Measurements from ENCODE around the gene NOPCHAP1. TPM values are rescaled to one million over a fixed set of nuclear protein-coding genes. Genes with fewer than 3 reads are reported as not detected.

NOPCHAP1 gene
- total and polyA plus RNA-seq, 10 of the 15 experiments (the other 5 are each of a cell fraction or from before 2014, with no cell fraction given), result 28.0 to 115 (median 40.9) TPM

- Histone ChIP-seq H3K4me1 (ENCODE audit: control insufficient read depth, insufficient read depth, low read length) (no peaks in the 10 kb centered on the region), H3K9me3 (replicated peaks; ENCODE audit: control insufficient read depth, insufficient read depth, low read length) (peaks cover 2% of the 10 kb centered on the region; the same call in 1 of the 3 replicates), H4K20me1 (ENCODE audit: control insufficient read depth, insufficient read depth) (no peaks in the 10 kb centered on the region), H3K79me2 (ENCODE audit: control insufficient read depth, insufficient read depth, low read length) (no peaks in the 10 kb centered on the region), H3K27me3 (replicated peaks in 1 of 2; ENCODE audit: control insufficient read depth in 2 of 2, insufficient read depth in 2 of 2, low read length in 1 of 2) (no peaks in the 10 kb centered on the region), H3K36me3 (ENCODE audit: control insufficient read depth in 2 of 2, insufficient read depth in 2 of 2, low read length in 1 of 2) (peaks cover 5 to 7% of the 10 kb centered on the region in 2 experiments; a peak in 2 of 4 replicates), H3K27ac (ENCODE audit: control insufficient read depth, insufficient read depth) (no peak overlapping the region), H2AFZ (ENCODE audit: control insufficient read depth, low read depth, low read length) (no peak overlapping the region), H3K4me2 (ENCODE audit: control insufficient read depth, insufficient read depth) (no peak overlapping the region), H3K4me3 (no peak overlapping the region), H3K9ac (ENCODE audit: control insufficient read depth, insufficient read depth, low read length) (no peak overlapping the region)
- RAD21 ChIA-PET (ENCODE audit: unreplicated experiment), result no interaction called here
- SMC1A ChIA-PET (ENCODE audit: uncharacterized antibody, unreplicated experiment), result interaction anchor here (1.3 kb wide), 1 partner anchor 12 kb away, joined by 7 read pairs; no protein-coding TSS in a partner anchor
- no peak for TF ChIP-seq PAX5 (IDR thresholded peaks at IDR 0.05; ENCODE audit: borderline replicate concordance, low read depth, low read length)
- WGBS (ENCODE audit: insufficient coverage, insufficient replicate concordance, low lambda C conversion rate, missing lambda C conversion rate), result 93% methylated on average over 2 of the region's 2 CpGs
- DNase-seq (ENCODE audit: low read depth, low spot score), result no peak
- FAIRE-seq, result no peak
- no peak for ATAC-seq
- in situ Hi-C loops (cut with MboI) (no loop called here), intact Hi-C loops (cut with micrococcal nuclease; ENCODE audit: unreplicated experiment) (no loop called here)
- POLR2A ChIA-PET, result interaction anchor here (0.7 kb wide), 1 partner anchor 12 kb away, joined by 3 read pairs; no protein-coding TSS in a partner anchor
- BruUV-seq (replicated peaks), result no TSS peak
- CTCF ChIA-PET, result no interaction called here
Measured at GRCh38 chr12:105014603-105015002, 28.5 kb downstream of the NOPCHAP1 start.

GRCh38 chr12:105015543-105015942 lies 29.4 kb downstream of the NOPCHAP1 start:
- Histone ChIP-seq H3K4me2 (ENCODE audit: control insufficient read depth, insufficient read depth) (no peak overlapping the region), H3K27me3 (replicated peaks in 1 of 2; ENCODE audit: control insufficient read depth in 2 of 2, insufficient read depth in 2 of 2, low read length in 1 of 2) (no peaks in the 10 kb centered on the region), H2AFZ (ENCODE audit: control insufficient read depth, low read depth, low read length) (no peak overlapping the region), H3K27ac (ENCODE audit: control insufficient read depth, insufficient read depth) (no peak overlapping the region), H3K4me1 (ENCODE audit: control insufficient read depth, insufficient read depth, low read length) (no peaks in the 10 kb centered on the region), H3K36me3 (ENCODE audit: control insufficient read depth in 2 of 2, insufficient read depth in 2 of 2, low read length in 1 of 2) (peaks cover 5 to 7% of the 10 kb centered on the region in 2 experiments; a peak in 2 of 4 replicates), H3K9me3 (replicated peaks; ENCODE audit: control insufficient read depth, insufficient read depth, low read length) (peaks cover 2% of the 10 kb centered on the region; the same call in 1 of the 3 replicates), H3K9ac (ENCODE audit: control insufficient read depth, insufficient read depth, low read length) (no peak overlapping the region), H4K20me1 (ENCODE audit: control insufficient read depth, insufficient read depth) (no peaks in the 10 kb centered on the region), H3K79me2 (ENCODE audit: control insufficient read depth, insufficient read depth, low read length) (no peaks in the 10 kb centered on the region), H3K4me3 (no peak overlapping the region)
- ATAC-seq (no peak), DNase-seq (ENCODE audit: low read depth, low spot score) (no peak), FAIRE-seq (no peak)
- no TSS peak for BruUV-seq (replicated peaks)
- intact Hi-C loops (cut with micrococcal nuclease; ENCODE audit: unreplicated experiment), result no loop called here
- POLR2A ChIA-PET, result no interaction called here
- CTCF ChIA-PET, result no interaction called here
- SMC1A ChIA-PET (ENCODE audit: uncharacterized antibody, unreplicated experiment), result no interaction called here
- 100% methylated on average over 4 of the region's 4 CpGs for WGBS (ENCODE audit: insufficient coverage, insufficient replicate concordance, low lambda C conversion rate, missing lambda C conversion rate)
- in situ Hi-C loops (cut with MboI), result no loop called here
- RAD21 ChIA-PET (ENCODE audit: unreplicated experiment), result no interaction called here
- TF ChIP-seq RAD21 (IDR thresholded peaks at IDR 0.05; ENCODE audit: insufficient read depth, low read depth, low read length) (no peak), RCOR1 (conservative IDR thresholded peaks at IDR 0.05; ENCODE audit: low read depth, low read length) (no peak), TCF3 (IDR thresholded peaks at IDR 0.05; ENCODE audit: borderline replicate concordance, insufficient read depth, low read depth, low read length) (no peak), NR2C2 (IDR thresholded peaks at IDR 0.05; ENCODE audit: borderline replicate concordance, control insufficient read depth, insufficient read length, low read depth) (no peak), SMAD1 (IDR thresholded peaks at IDR 0.05; ENCODE audit: low read depth, partially characterized antibody) (no peak), EGR1 (IDR thresholded peaks at IDR 0.05; ENCODE audit: borderline replicate concordance in 1 of 2, low read depth in 2 of 2, low read length in 2 of 2) (no peak), GABPA (IDR thresholded peaks at IDR 0.05; ENCODE audit: low read depth) (no peak), SP1 (IDR thresholded peaks at IDR 0.05; ENCODE audit: low read depth, low read length) (no peak), FOXK2 (IDR thresholded peaks at IDR 0.05) (no peak), BCL11A (IDR thresholded peaks at IDR 0.05; ENCODE audit: low read depth, low read length) (no peak), KDM1A (IDR thresholded peaks at IDR 0.05; ENCODE audit: borderline replicate concordance) (no peak), ZNF274 (IDR thresholded peaks at IDR 0.05; ENCODE audit: insufficient read depth, insufficient read length) (no peak)
- TF ChIP-seq, protein P1, sequence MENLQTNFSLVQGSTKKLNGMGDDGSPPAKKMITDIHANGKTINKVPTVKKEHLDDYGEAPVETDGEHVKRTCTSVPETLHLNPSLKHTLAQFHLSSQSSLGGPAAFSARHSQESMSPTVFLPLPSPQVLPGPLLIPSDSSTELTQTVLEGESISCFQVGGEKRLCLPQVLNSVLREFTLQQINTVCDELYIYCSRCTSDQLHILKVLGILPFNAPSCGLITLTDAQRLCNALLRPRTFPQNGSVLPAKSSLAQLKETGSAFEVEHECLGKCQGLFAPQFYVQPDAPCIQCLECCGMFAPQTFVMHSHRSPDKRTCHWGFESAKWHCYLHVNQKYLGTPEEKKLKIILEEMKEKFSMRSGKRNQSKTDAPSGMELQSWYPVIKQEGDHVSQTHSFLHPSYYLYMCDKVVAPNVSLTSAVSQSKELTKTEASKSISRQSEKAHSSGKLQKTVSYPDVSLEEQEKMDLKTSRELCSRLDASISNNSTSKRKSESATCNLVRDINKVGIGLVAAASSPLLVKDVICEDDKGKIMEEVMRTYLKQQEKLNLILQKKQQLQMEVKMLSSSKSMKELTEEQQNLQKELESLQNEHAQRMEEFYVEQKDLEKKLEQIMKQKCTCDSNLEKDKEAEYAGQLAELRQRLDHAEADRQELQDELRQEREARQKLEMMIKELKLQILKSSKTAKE (IDR thresholded peaks at IDR 0.05; ENCODE audit: low read depth, poor library complexity, severe bottlenecking), result no peak
- TF ChIP-seq, protein P2, sequence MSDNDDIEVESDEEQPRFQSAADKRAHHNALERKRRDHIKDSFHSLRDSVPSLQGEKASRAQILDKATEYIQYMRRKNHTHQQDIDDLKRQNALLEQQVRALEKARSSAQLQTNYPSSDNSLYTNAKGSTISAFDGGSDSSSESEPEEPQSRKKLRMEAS (IDR thresholded peaks at IDR 0.05; ENCODE audit: low read depth, low read length), result no peak
- TF ChIP-seq, protein P3, sequence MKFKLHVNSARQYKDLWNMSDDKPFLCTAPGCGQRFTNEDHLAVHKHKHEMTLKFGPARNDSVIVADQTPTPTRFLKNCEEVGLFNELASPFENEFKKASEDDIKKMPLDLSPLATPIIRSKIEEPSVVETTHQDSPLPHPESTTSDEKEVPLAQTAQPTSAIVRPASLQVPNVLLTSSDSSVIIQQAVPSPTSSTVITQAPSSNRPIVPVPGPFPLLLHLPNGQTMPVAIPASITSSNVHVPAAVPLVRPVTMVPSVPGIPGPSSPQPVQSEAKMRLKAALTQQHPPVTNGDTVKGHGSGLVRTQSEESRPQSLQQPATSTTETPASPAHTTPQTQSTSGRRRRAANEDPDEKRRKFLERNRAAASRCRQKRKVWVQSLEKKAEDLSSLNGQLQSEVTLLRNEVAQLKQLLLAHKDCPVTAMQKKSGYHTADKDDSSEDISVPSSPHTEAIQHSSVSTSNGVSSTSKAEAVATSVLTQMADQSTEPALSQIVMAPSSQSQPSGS (IDR thresholded peaks at IDR 0.05; ENCODE audit: low read length), result no peak
